Embryonic facial prominence (tissue), 1 donor: Measurements from ENCODE around the gene SEBOX.

Source experiments
- DNase-seq: peaks from one replicate; pipeline ENCODE4 v3.0.0-alpha.2; 2016; ENCODE audit errors: extremely low spot score

The SEBOX gene

GRCh38 chr17:28319598-28319935, 45.4 kb downstream of the SEBOX start:
- DNase-seq: no peak

GRCh38 chr17:28318759-28319597, 46.0 kb downstream of the SEBOX start, which contains the start of gene TMEM97:
Gene TMEM97, plus strand, starts transcription at chr17:28319200. Its CDS starts 40 bp downstream, at chr17:28319240.
- peak; percentile 89 for DNase-seq

- DNase-seq: no peak
Observed at GRCh38 chr17:28317966-28318758, 46.8 kb downstream of the SEBOX start.

- no peak for DNase-seq
Observed at GRCh38 chr17:28317099-28317965, 47.7 kb downstream of the SEBOX start.

- no peak for DNase-seq
Observed at GRCh38 chr17:28315846-28316705, 48.9 kb downstream of the SEBOX start.

GRCh38 chr17:28313841-28314240, 51.2 kb downstream of the SEBOX start:
- no peak for DNase-seq
